Neural cell (in vitro differentiated cells): ENCODE data around the gene USH1C.

ENCODE experiments used
- EZH2 ChIP-seq: fragments of 200-600, 300-800 bp; shearing (Covaris generic), sonication (generic); IDR thresholded peaks from 2 replicates; pipeline ENCODE4 v1.6.1; 2014; ENCODE audit warnings: antibody characterized with exemption, low read length, borderline replicate concordance, mild to moderate bottlenecking; ENCODE audit not compliant: insufficient read depth, poor library complexity, severe bottlenecking
- SMC3 ChIP-seq: fragments of 450-650 bp; conservative IDR thresholded peaks from 2 replicates; pipeline ENCODE4 v1.6.1; 2014; ENCODE audit warnings: antibody characterized with exemption, mild to moderate bottlenecking, moderate library complexity; ENCODE audit not compliant: poor library complexity
- TF ChIP-seq, protein P1 (sequence below): fragments of 450-650 bp; IDR thresholded peaks from 2 replicates; pipeline ENCODE4 v1.5.1; 2014; ENCODE audit warnings: antibody characterized with exemption, mild to moderate bottlenecking, moderate library complexity; ENCODE audit not compliant: poor library complexity, severe bottlenecking

DNA sequence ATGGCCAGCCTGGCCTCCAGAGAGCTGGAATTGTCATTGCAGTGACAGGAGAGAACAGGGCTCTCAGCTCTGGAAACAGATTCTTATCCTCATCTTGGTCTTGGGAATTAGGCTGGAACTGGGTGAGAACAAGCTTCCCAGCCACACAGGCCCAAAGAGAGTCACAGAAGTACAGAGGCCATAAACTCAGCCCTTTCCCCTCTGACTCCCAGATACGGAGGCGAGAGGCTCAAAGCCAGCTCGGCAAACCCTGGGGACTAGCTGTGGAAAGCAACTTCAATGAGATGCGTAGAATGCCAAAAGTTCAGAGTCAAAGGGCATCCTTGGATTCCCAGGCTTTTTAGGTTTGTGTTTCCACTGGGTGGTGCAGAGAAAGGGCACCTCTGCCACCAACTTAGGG is 53.3 kb downstream of the USH1C start:
- TF ChIP-seq EZH2 (no peak), SMC3 (no peak)
- TF ChIP-seq, protein P1, sequence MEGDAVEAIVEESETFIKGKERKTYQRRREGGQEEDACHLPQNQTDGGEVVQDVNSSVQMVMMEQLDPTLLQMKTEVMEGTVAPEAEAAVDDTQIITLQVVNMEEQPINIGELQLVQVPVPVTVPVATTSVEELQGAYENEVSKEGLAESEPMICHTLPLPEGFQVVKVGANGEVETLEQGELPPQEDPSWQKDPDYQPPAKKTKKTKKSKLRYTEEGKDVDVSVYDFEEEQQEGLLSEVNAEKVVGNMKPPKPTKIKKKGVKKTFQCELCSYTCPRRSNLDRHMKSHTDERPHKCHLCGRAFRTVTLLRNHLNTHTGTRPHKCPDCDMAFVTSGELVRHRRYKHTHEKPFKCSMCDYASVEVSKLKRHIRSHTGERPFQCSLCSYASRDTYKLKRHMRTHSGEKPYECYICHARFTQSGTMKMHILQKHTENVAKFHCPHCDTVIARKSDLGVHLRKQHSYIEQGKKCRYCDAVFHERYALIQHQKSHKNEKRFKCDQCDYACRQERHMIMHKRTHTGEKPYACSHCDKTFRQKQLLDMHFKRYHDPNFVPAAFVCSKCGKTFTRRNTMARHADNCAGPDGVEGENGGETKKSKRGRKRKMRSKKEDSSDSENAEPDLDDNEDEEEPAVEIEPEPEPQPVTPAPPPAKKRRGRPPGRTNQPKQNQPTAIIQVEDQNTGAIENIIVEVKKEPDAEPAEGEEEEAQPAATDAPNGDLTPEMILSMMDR = no peak
